Ascending aorta (tissue), 2 donors: Measurements from ENCODE around the gene KCNMA1. TPM values are rescaled to one million over a fixed set of nuclear protein-coding genes. Genes with fewer than 3 reads are reported as not detected.
"Not testable (repeated sequence)": the region's sequence is repeated elsewhere in the genome, so short reads cannot be mapped to it uniquely, and the experiment has no call there.

Source experiments
- DNase-seq, 2 donors: peaks; one replicate each; pipeline ENCODE4 v3.0.0-alpha.2; 2019; ENCODE audit warnings: low spot score in 2 of 2
- H3K27ac ChIP-seq, 2 donors: fragments of 200-600 bp; sonication (generic); one replicate each; pipeline ENCODE4 v1.5.1; 2016 to 2017; ENCODE audit warnings: mild to moderate bottlenecking in 1 of 2
- H3K27me3 ChIP-seq: fragments of 200-600 bp; sonication (generic); one replicate; pipeline ENCODE4 v1.5.1; 2017
- H3K36me3 ChIP-seq, 2 donors: fragments of 200-600 bp; sonication (generic); one replicate each; pipeline ENCODE4 v1.5.1; 2016
- H3K4me1 ChIP-seq, 2 donors: fragments of 200-600 bp; sonication (generic); one replicate each; pipeline ENCODE4 v1.5.1; 2016 to 2017; ENCODE audit warnings: mild to moderate bottlenecking in 1 of 2
- H3K4me3 ChIP-seq, 2 donors: fragments of 200-600 bp; sonication (generic); one replicate each; pipeline ENCODE4 v1.5.1; 2016 to 2017; ENCODE audit warnings: mild to moderate bottlenecking in 1 of 2
- H3K9me3 ChIP-seq, 2 donors: fragments of 200-600 bp; sonication (generic); one replicate each; pipeline ENCODE4 v1.5.1; 2016
- intact Hi-C: fragments of 100-400 bp; cut with DNase I; formaldehyde crosslinking; loops from one replicate; pipeline ENCODE4 v1.15.1; 2023
- total RNA-seq: library from RNA; depleted of rRNA; stranded (reverse); fragments of >200 nt; gene quantifications from one replicate; pipeline ENCODE4 v1.1.0, GENCODE V29; 2016
- TF ChIP-seq, protein P1 (sequence below), 3 experiments: fragments of 200-600 bp in 2 of 3; fragments of 450-650 bp in 1 of 3; sonication (generic) in 2 of 3; IDR thresholded peaks; one replicate each; pipeline ENCODE4 v1.5.1; 2016 to 2019; ENCODE audit warnings: antibody characterized with exemption in 3 of 3, mild to moderate bottlenecking in 1 of 3, moderate library complexity in 1 of 3

The KCNMA1 gene
- total RNA-seq, 1 donor from 2014 or later: 28.6 TPM

DNA sequence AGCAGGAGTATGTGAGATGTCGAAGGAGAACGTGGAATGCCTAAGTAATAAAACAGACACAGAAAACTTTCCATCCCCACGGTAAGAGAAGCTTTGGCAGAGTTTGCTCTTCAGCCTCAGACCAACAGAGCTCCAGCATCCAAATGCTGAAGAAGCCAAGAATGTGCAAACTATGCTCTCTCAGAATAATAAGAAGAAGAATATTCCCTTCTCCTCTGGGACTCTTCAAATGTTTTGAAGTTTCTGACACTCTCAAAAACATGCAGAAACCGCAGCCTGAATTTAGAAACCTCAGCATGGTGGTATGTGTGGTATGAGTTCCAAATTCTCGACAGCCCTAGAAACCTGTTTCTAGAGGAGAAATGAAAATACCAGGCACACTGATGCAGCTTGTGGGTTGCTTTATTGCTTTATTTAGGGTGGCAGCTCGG, 113.3 kb downstream of the KCNMA1 start:
- DNase-seq: no peak
- Histone ChIP-seq H3K27me3 (no peaks in the 10 kb centered on the region), H3K9me3 (no peaks in the 10 kb centered on the region), H3K36me3 (no peaks in the 10 kb centered on the region), H3K27ac (peak overlapping the region; percentile 37 to 48), H3K4me1 (peaks cover 0 to 28% of the 10 kb centered on the region in 2 donors), H3K4me3 (no peak overlapping the region)
- intact Hi-C loops: no loop called here
- TF ChIP-seq, protein P1, sequence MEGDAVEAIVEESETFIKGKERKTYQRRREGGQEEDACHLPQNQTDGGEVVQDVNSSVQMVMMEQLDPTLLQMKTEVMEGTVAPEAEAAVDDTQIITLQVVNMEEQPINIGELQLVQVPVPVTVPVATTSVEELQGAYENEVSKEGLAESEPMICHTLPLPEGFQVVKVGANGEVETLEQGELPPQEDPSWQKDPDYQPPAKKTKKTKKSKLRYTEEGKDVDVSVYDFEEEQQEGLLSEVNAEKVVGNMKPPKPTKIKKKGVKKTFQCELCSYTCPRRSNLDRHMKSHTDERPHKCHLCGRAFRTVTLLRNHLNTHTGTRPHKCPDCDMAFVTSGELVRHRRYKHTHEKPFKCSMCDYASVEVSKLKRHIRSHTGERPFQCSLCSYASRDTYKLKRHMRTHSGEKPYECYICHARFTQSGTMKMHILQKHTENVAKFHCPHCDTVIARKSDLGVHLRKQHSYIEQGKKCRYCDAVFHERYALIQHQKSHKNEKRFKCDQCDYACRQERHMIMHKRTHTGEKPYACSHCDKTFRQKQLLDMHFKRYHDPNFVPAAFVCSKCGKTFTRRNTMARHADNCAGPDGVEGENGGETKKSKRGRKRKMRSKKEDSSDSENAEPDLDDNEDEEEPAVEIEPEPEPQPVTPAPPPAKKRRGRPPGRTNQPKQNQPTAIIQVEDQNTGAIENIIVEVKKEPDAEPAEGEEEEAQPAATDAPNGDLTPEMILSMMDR (IDR thresholded peaks at IDR 0.05): no peak

DNA sequence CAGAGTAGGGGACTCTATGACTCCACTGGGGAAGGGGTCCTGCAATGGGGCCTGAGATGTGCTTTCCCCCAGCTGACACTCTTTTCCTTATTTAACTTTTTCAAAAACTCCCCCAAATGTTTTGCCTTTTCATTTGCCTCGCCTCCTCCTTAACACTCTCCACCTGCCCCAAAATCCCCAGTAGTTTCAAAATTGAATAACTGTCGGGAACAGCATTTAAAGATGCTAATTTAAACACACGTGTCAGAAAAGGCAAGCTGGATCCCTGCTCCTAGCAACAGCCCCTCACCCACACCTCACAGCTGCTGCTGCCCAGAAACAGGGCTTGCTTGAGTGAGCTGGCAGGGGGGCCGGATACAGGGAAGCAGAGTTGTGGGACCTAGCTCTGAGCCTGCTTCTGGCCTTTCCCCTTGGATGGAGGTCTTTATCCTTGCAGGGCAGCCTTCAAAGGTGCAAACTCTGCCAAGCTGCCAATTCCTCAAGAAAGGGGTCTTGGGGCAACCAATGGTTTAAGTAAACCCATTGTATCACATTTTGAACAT, 115.3 kb downstream of the KCNMA1 start:
- Histone ChIP-seq H3K4me3 (no peak overlapping the region), H3K9me3 (no peaks in the 10 kb centered on the region), H3K27ac (no peak overlapping the region), H3K4me1 (peaks cover 0 to 22% of the 10 kb centered on the region in 2 donors), H3K27me3 (no peaks in the 10 kb centered on the region), H3K36me3 (no peaks in the 10 kb centered on the region)
- DNase-seq: no peak
- TF ChIP-seq, protein P1 (IDR thresholded peaks at IDR 0.05): no peak
- intact Hi-C loops: no loop called here

DNA sequence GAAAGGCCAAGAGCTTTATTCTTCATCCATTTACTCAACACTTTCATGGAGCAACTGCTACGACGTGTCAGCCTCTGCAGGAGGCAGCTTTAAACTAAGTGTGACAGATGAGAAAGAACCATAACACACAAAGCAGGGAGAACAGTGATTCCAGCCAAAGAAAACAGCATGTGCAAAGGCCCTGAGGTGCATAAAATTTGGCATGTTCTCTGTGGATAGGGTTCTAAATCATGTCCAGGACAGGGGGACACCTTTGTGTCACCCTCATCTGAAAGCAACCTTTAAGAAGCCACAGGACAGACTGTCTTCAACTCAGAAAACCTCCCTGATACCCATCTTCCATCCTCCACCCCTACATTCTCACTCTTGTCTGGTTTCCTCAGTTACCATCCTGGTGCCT, 116.6 kb downstream of the KCNMA1 start:
- Histone ChIP-seq H3K4me3 (no peak overlapping the region), H3K4me1 (peaks cover 0 to 22% of the 10 kb centered on the region in 2 donors), H3K27ac (no peak overlapping the region), H3K36me3 (no peaks in the 10 kb centered on the region), H3K27me3 (no peaks in the 10 kb centered on the region), H3K9me3 (no peaks in the 10 kb centered on the region)
- no peak for DNase-seq
- TF ChIP-seq, protein P1 (IDR thresholded peaks at IDR 0.05): no peak
- intact Hi-C loops: no loop called here

DNA sequence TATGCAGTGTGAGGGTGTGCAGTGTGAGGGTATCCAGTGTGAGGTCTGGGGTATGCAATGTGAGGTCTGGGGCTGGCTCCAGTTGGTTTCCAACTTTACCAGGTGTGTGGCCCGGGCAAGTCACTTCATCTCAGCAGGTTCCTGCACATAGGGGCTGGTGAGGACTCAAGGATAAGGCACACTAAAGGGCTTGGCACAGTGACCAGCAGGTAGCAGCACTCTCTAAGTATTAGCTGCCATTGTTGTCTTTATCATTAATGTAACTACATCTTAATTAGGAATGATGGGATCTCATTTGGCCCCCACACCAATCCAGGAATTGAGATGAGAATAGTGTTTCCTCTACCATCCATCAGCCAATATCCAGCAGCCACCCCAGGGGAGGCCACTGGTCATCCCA, 117.3 kb downstream of the KCNMA1 start:
- DNase-seq: no peak
- H3K36me3 ChIP-seq: no peaks in the 10 kb centered on the region
- H3K4me1 ChIP-seq: peaks cover 0 to 20% of the 10 kb centered on the region in 2 donors

DNA sequence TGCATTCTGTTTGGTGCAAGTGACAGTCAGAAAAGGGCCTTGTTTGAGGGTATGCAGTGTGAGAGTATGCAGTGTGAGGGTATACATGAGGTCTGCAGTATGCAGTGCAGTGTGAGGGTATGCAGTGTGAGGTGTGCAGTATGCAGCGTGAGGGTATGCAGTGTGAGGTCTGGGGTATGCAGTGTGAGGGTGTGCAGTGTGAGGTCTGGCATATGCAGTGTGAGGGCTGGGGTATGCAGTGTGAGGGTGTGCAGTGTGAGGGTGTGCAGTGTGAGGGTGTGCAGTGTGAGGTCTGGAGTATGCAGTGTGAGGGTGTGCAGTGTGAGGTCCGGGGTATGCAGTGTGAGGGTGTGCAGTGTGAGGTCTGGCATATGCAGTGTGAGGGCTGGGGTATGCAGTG, 117.8 kb downstream of the KCNMA1 start:
- H3K36me3 ChIP-seq, H3K4me3 ChIP-seq, H3K27me3 ChIP-seq, intact Hi-C loops, H3K9me3 ChIP-seq, DNase-seq, H3K27ac ChIP-seq: not testable (repeated sequence)
- peaks cover 0 to 15% of the 10 kb centered on the region in 2 donors for H3K4me1 ChIP-seq

More for the DNA sequence above, 117.3 kb downstream of the KCNMA1 start:
- H3K27ac ChIP-seq: no peak overlapping the region
- TF ChIP-seq, protein P1 (IDR thresholded peaks at IDR 0.05): no peak
- intact Hi-C loops: no loop called here
- no peaks in the 10 kb centered on the region for H3K9me3 ChIP-seq
- H3K27me3 ChIP-seq: no peaks in the 10 kb centered on the region
- H3K4me3 ChIP-seq: no peak overlapping the region

DNA sequence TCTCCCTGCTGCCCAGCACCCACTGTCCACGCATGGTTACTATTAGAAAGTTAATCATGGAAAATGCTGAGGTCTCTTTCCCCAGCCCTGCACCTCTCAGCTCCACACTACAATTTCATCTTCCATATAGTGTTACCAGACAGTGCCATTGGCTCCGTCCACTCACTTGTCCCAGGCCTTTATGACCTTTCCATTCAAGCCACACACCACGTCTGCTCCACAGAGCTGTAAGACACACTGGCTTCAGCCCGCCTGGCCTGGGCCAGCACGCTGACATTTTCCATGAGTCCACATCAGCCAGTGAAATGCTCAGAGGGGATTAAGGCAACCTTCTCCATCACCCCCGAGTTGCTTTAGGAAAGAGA, 118.7 kb downstream of the KCNMA1 start:
- H3K27me3 ChIP-seq: no peaks in the 10 kb centered on the region
- intact Hi-C loops: no loop called here
- TF ChIP-seq, protein P1 (IDR thresholded peaks at IDR 0.05): no peak
- no peak for DNase-seq
- no peak overlapping the region for H3K27ac ChIP-seq
- no peaks in the 10 kb centered on the region for H3K9me3 ChIP-seq
- H3K4me1 ChIP-seq: peaks cover 0 to 16% of the 10 kb centered on the region in 2 donors
- H3K36me3 ChIP-seq: no peaks in the 10 kb centered on the region
- no peak overlapping the region for H3K4me3 ChIP-seq
